Stimulated activated CD4-positive, alpha-beta T cell treated with anti-CD3 and anti-CD28 coated beads, Interleukin-1b, Interleukin-23, amount 100 ng/mL, for 24 hours (primary cell): ENCODE results near the gene MYO18B.

Experiments used
- DNase-seq, 4 experiments: peaks; one replicate each; pipeline ENCODE4 v3.0.0-alpha.2; 2020; ENCODE audit warnings: low read depth in 4 of 4, low spot score in 1 of 4

Gene MYO18B

GRCh38 chr22:25844601-25845000 is 102.6 kb downstream of the MYO18B start:
- DNase-seq, result no peak

GRCh38 chr22:25845985-25846745 is 104.2 kb downstream of the MYO18B start:
- peak in 1 of 4 experiments; percentile 1 for DNase-seq

GRCh38 chr22:25847451-25847850 is 105.5 kb downstream of the MYO18B start:
- DNase-seq, result no peak

GRCh38 chr22:25848954-25849353 is 107.0 kb downstream of the MYO18B start:
- DNase-seq, result no peak

GRCh38 chr22:25849522-25849921 is 107.5 kb downstream of the MYO18B start:
- no peak for DNase-seq

GRCh38 chr22:25852223-25852622 is 110.2 kb downstream of the MYO18B start:
- no peak for DNase-seq

- no peak for DNase-seq
Measured at GRCh38 chr22:25853078-25853477, 111.1 kb downstream of the MYO18B start.

GRCh38 chr22:25853501-25854284 is 111.7 kb downstream of the MYO18B start:
- no peak for DNase-seq

GRCh38 chr22:25869771-25870170 is 127.8 kb downstream of the MYO18B start:
- no peak for DNase-seq

- no peak for DNase-seq
Measured at GRCh38 chr22:25874327-25874726, 132.3 kb downstream of the MYO18B start.

- DNase-seq, result no peak
Measured at GRCh38 chr22:25875461-25875860, 133.5 kb downstream of the MYO18B start.

- no peak for DNase-seq
Measured at GRCh38 chr22:25876871-25877270, 134.9 kb downstream of the MYO18B start.

- DNase-seq, result no peak
Measured at GRCh38 chr22:25878933-25879332, 136.9 kb downstream of the MYO18B start.

- no peak for DNase-seq
Measured at GRCh38 chr22:25880524-25880923, 138.5 kb downstream of the MYO18B start.

GRCh38 chr22:25881210-25881755 is 139.3 kb downstream of the MYO18B start:
- DNase-seq, result no peak

- no peak for DNase-seq
Measured at GRCh38 chr22:25882360-25882759, 140.4 kb downstream of the MYO18B start.

GRCh38 chr22:25883482-25884033 is 141.6 kb downstream of the MYO18B start:
- DNase-seq, result no peak

- no peak for DNase-seq
Measured at GRCh38 chr22:25884121-25884520, 142.1 kb downstream of the MYO18B start.

GRCh38 chr22:25888399-25889054 is 146.5 kb downstream of the MYO18B start:
- DNase-seq, result no peak

- DNase-seq, result no peak
Measured at GRCh38 chr22:25890651-25891050, 148.7 kb downstream of the MYO18B start.

- DNase-seq, result no peak
Measured at GRCh38 chr22:25892678-25893077, 150.7 kb downstream of the MYO18B start.
